ENCODE results near the gene RPL22L1.

- no peak for TF ChIP-seq CTCF (IDR thresholded peaks at IDR 0.05)
- no peak for TF ChIP-seq POLR2A (IDR thresholded peaks at IDR 0.05)
- no peak for TF ChIP-seq POLR2AphosphoS5 (IDR thresholded peaks at IDR 0.05)
Observed at GRCh38 chr3:170866499-170866898, 3.5 kb downstream of the RPL22L1 start.

All from suprapubic skin (tissue), 4 donors.